22Rv1 (cell line): ENCODE data around the gene RTP3.

ENCODE experiments used
- H3K27ac ChIP-seq: fragments of 450-650 bp; 2 replicates; pipeline ENCODE4 v1.5.1; 2017
- ZFX ChIP-seq: fragments of 450-650 bp; IDR thresholded peaks from 2 replicates; pipeline ENCODE4 v1.6.1; 2017; ENCODE audit warnings: antibody characterized with exemption, borderline replicate concordance
- TF ChIP-seq, protein P1 (sequence below): fragments of 450-650 bp; IDR thresholded peaks from 2 replicates; pipeline ENCODE4 v1.5.1; 2017; ENCODE audit warnings: mild to moderate bottlenecking

Gene RTP3

DNA sequence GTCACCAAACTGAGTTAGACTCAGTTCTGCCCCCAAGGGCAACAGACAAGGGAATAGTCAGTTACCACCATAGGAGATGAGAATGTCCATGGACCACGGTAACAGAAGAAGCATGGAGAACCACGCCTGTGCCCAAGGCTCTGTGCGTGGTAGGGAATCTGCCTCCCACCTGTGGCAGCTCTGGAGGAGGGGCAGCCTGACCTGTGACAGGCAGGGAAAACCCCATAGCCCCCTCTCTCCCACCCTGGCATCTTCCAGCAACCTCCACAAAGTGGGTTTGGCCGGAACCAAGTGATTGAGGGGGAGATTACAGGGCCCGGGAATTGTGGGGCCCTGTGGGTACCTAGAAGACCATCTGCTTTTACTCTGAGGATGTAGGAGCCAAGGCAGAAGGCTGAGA lies 18.8 kb upstream of the RTP3 start:
- no peak overlapping the region for H3K27ac ChIP-seq
- TF ChIP-seq, protein P1, sequence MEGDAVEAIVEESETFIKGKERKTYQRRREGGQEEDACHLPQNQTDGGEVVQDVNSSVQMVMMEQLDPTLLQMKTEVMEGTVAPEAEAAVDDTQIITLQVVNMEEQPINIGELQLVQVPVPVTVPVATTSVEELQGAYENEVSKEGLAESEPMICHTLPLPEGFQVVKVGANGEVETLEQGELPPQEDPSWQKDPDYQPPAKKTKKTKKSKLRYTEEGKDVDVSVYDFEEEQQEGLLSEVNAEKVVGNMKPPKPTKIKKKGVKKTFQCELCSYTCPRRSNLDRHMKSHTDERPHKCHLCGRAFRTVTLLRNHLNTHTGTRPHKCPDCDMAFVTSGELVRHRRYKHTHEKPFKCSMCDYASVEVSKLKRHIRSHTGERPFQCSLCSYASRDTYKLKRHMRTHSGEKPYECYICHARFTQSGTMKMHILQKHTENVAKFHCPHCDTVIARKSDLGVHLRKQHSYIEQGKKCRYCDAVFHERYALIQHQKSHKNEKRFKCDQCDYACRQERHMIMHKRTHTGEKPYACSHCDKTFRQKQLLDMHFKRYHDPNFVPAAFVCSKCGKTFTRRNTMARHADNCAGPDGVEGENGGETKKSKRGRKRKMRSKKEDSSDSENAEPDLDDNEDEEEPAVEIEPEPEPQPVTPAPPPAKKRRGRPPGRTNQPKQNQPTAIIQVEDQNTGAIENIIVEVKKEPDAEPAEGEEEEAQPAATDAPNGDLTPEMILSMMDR, result no peak
- no peak for TF ChIP-seq ZFX

DNA sequence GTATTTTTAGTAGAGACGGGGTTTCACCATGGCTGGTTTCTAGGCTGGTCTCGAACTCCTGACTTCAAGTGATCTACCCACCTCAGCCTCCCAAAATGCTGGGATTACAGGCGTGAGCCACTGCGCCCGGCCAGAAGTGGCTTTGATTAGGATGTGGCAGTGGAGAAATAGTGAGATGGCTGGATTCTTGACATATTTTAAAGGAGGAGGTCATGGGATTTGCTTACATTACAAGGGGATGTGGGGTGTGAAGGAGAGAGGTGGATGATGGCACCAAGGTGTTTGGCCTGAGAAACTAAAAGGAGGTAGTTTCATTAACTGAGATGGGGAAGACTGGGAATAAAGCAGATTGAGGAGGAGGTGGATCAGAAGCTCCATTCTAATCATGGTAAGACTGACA lies 18.1 kb upstream of the RTP3 start:
- no peak overlapping the region for H3K27ac ChIP-seq
- TF ChIP-seq ZFX, result no peak
- TF ChIP-seq, protein P1, result no peak

DNA sequence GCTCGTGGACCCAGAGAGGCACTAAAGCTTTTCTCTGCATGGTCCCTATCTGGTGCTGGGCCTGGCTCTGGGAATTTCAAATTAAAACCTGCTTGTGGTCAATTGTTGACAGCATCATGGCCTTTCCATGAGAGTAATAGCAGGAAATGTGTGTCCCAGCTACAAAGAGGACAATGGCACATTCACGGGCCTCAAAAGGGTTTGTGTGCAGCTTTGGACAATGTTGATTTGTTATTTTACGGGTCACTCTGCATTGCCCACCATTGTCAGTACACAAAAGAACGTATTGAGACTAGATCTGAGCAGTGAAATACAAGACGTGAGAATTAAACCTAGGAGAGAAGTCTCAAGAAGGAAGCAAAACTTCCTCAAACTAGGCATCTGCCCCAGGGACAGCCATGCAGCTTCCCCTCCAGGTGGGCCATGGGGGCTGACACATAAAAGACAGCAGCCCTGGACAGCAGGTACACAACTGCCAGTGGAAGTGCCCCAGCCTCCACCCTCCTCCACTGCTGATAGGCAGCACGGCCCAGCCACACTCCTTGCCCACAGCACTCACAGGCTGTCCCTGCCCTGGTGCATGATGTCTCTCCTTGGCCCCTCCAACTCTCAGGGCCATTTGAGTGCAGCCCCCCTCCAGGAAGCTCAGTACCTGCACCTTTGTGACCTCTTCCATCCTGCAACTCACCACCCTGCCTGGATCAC lies 17.1 kb upstream of the RTP3 start:
- TF ChIP-seq, protein P1, result no peak
- no peak for TF ChIP-seq ZFX
- H3K27ac ChIP-seq, result no peak overlapping the region

DNA sequence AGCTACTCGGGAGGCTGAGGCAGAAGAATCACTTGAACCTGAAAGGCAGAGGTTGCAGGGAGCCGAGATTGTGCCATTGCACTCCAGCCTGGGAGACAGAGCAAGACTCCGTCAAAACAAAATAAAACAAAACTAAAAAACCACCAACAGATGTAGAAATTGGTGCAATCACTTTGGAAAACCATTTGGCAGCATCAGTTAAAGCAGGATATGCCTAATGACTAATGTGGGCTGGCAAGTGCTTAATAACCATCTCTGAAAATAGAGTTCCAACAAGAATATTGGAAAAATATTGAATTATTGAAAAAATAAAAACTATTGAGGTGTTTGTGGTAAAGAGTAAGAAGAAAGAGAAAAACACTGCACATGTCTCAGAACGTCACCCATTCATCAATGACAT lies 16.1 kb upstream of the RTP3 start:
- TF ChIP-seq, protein P1, result no peak
- TF ChIP-seq ZFX, result no peak

DNA sequence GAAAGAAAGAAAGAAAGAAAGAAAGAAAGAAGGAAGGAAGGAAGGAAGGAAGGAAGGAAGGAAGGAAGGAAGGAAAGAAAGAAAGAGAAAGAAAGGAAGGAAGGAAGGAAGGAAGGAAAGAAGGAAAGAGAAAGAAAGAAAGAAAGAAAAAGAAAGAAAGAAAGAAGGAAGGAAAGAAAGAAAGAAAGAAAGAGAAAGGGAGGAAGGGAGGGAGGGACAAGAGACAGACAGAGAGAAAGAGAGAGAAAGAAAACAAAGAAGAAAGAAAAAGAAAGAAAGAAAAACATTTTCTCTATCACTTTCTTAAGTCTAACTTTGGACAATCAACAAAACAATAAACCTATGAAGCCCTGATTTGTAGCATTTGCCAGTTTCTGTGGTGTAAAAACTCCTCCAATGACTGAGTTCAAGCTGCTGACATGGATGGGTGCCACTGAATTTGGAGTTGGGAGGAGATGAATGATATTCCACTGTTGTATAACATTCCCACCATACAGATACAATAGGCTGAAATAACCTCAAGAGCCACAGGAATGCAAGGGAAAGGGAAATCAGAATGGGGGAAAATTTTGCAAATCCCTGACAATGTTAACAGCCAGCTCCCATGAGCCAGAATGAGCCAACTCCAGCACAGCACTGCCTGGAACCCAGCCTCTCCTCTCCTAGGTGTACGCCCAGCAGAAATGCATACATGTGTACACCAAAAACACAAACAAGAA lies 15.0 kb upstream of the RTP3 start:
- TF ChIP-seq ZFX, result no peak
- TF ChIP-seq, protein P1, result no peak
- H3K27ac ChIP-seq, result no peak overlapping the region

More for the DNA sequence above, 16.1 kb upstream of the RTP3 start:
- H3K27ac ChIP-seq, result no peak overlapping the region

DNA sequence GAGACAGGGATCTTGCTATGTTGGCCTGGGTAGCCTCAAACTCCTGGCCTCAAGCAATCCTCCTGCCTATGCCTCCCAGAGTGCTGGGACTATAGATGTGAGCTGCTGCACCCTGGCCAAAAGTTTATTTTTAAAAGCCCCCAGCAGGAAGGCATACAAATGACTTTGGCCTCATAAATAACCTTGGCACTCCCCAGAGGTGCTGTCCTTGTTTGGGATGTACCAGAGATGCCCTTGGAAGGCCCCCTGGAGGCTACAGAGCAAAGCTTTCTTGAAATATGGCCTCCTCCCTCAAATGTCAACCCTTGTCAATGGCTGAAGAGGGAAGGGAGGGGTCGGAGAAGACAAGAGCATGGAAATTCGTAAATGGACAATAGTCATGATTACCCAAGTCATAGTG lies 14.0 kb upstream of the RTP3 start:
- TF ChIP-seq ZFX, result no peak
- TF ChIP-seq, protein P1, result no peak
- H3K27ac ChIP-seq, result no peak overlapping the region

DNA sequence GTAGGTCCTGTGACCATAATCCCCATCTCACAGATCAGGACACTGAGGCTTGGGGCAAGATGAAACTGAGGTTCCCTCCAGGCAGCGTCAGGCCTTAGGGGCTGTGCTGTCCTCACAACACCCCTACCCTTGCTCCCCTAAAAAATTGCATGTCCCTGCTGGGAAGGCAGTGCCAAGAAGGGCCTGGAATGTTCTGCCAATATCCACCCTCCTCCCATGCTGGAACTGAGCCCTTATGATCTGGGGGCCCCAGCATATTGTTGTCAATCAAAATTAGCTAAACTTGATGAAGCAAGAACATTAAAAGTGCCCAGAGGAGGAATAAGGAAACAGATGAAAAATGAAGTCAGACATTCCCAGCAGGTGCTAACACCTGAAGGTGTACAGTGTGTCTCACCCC lies 13.4 kb upstream of the RTP3 start:
- TF ChIP-seq, protein P1, result no peak
- no peak for TF ChIP-seq ZFX
- no peak overlapping the region for H3K27ac ChIP-seq
